Measurements from ENCODE around the gene ANXA3.
"Not testable (repeated sequence)": the region's sequence is repeated elsewhere in the genome, so short reads cannot be mapped to it uniquely, and the experiment has no call there.

ANXA3 gene

GRCh38 chr4:78543424-78544125 is 8.0 kb upstream of the ANXA3 start:
- no peak for DNase-seq (ENCODE audit: low spot score)

DNA sequence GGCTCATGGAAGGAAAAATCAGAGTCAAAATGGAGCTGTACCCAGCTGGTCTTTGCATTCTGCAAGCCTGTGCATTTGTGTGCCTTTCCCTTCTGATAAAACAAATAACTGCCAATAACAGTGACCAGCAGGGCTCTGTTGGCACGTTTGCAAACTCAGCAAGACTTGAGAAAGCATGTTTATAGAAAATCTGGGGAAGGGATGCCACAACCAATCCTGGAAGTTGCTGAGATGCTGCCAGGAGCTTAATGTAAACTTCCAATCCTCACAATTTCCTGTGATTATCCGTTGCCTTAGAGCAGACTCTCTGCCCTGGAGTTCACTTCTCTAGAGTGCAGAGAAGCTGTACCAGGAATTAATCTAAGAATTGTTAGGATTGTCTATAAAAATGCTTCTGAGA is 6.9 kb upstream of the ANXA3 start:
- no peak for DNase-seq (ENCODE audit: low spot score)

DNA sequence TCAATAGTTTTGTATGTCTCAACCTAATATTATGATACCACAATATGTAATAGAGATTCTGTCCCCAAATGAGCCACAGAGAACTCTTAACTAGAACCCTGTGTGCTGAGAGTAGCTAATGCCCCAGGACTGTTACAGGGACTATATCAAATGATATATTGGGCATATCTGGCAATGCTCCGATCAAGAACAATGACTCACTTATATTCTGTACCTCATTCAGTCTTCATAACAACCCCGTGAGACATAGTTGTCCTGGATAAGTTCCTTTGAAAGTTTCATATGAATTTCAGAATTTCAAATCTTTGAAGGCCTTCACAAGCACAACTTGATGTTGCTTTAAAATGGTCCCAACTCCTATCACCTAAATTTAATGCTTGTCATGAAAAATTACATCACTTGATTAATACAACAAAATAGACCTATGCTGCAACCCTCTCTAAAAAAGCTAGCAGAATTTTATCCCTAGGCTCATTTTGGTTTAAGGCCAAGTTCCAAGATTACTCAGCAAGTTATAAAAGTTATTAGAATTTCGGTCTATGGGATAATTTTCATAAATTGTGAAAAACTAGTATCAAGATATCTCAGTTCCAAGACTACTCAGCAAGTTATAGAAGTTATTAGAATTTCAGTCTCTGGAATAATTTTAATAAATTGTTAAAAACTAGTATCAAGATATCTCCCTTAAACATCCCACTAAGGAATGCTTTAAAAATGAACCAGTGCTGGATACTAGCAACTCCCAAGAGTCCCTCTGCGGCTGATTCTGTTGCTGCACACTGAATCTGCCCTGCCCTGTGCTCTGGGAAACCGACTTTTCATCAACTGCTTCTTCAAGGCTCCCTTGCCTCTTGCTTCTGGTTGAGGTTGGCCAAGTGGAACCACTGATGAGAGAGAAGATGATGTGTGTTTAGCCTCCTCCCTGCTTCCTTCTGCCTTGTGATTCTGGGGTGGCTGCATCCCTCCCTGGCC is 6.0 kb upstream of the ANXA3 start:
- DNase-seq (ENCODE audit: low spot score), result peak; percentile 41

DNA sequence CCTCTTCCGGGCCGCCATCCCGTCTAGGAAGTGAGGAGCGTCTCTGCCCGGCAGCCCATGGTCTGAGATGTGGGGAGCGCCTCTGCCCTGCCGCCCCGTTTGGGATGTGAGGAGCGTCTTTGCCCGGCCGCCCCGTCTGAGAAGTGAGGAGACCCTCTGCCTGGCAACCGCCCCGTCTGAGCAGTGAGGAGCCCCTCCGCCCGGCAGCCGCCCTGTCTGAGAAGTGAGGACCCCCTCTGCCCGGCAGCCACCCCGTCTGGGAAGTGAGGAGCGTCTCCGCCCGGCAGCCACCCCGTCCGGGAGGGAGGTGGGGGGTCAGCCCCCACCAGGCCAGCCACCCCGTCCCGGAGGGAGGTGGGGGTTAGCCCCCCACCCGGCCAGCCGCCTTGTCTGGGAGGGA is 3.7 kb upstream of the ANXA3 start:
- DNase-seq (ENCODE audit: low spot score), result not testable (repeated sequence)

DNA sequence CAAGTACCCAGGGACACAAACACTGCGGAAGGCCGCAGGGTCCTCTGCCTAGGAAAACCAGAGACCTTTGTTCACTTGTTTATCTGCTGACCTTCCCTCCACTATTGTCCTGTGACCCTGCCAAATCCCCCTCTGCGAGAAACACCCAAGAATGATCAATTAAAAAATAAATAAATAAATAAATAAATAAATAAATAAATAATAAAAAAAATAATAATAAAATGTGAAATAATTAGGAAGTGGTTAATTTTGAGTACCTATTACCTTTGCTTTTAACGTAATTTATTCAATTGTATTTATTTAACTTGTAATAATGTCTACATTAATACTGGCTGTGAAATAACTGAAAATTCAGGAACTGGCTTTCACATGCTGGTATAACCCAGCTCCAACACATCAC is 2.7 kb upstream of the ANXA3 start:
- not testable (repeated sequence) for DNase-seq (ENCODE audit: low spot score)

DNA sequence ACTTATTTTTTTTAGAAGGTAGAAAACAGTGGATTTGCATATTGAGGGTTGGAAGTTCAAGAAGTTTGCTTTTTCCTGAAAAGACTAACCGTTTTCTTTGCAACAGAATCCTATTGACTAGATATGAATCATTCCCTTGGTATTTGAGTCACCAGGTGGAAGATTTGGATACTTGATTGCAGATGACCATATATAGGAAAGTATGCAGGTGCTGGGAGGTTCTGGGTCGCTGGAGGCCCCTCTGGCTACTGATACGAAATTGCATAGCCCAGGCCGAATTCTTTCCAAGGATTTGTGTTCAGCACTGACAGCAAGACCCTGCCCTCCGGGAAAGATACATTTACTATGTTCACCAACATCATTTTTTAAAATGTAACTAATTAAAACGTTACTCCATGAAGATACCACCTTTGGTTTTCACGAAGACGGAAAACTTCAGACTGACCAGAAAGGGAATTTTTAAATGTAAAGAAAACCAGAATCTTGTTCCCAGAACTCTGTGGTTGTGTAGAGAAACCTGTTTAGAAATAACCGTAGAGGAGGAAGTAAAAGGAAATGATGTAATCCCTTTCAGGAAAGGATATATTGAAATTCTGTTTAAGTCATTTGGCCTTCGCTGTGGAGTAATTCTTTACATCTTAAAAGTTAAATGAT is 946 bp downstream of the ANXA3 start:
- no peak for DNase-seq (ENCODE audit: low spot score)

- no peak for DNase-seq (ENCODE audit: low spot score)
Observed at GRCh38 chr4:78553043-78553396, 1.4 kb downstream of the ANXA3 start.

- no peak for DNase-seq (ENCODE audit: low spot score)
Observed at GRCh38 chr4:78553529-78554060, 2.0 kb downstream of the ANXA3 start.

GRCh38 chr4:78556665-78557064 is 5.1 kb downstream of the ANXA3 start:
- no peak for DNase-seq (ENCODE audit: low spot score)

DNA sequence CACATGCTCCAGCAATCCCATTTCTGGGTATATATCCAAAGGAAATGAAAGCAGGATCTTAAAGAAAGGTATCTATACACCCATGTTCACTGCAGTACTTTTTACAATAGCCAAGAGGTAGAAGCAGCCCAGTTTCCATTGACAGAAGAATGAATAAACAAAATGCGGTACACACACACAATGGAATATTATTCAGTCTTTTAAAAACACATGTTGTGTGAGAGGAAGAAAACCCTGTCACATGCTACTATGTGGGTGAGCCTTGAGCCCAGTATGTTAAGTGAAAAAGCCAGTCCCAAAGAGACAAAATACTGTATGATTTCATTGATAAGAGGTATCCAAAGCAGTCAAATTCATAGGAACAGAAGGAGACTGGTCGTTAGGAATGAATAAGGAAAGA is 6.3 kb downstream of the ANXA3 start:
- DNase-seq (ENCODE audit: low spot score), result no peak

DNA sequence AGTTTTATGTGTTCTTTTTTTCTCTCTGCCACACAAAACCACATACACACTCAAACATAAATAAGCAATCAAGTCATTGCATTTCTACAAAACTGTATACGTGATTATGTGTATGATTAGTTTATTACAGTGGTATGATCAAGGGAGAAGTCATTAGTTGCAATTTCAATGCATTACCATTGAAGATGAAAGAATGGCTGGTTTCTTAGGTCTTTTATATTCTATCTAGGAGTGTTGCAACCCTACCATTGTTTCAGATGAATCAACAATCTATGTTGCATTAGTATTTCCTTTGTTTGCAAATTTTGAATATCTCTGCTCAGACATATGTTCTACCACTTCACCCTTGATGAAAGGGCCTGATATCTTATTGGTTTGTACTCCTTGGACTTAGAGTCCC is 6.8 kb downstream of the ANXA3 start:
- DNase-seq (ENCODE audit: low spot score), result no peak

DNA sequence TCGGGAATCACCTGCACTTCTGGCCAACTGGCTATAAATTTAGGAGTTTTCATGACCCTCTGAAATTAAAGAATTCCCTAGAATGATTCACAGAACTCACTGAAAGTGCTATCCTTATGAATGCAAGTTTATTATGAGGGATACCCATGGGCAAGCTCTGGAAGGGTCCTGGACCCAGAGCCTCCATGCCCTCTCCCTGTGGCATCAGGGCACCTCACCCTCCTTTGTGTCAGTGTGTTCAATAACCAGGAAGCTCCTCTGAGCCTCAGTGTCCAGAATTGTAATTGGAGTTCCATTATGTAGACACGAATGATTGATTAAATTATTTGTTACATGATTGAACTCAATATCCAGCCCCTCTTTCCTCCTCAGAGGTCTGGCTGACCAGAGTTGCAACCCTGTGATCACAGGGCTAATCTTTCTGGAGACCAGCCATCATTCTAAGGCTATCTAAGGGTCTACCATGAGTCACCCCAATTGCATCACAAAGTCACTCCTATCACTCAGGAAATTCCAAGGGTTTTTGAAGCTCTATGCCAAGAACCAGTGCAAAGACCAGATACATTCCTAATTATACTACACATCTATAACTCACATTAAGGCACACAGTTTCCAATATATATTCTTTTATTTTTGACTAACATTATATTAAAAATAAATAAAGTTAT is 8.9 kb downstream of the ANXA3 start:
- DNase-seq (ENCODE audit: low spot score), result peak; percentile 43

DNA sequence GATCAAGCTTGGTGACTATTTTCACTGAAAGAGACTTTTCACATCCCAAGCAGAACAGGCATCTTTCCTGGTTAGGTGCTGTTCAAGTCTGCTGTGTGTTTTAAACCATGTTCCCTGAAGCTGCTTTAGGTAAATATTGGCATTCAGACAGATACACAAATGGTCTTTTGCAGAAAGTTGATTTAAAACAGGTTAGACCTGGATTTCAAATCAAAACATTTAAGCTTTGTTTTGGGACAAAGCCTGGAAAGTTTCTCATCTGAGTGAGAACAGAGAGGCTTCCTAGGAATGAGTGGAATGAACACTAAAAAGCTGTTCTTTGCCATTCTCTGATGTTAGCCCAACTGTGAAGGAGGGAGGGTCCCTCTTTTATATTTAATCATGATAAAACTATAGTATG is 10.1 kb downstream of the ANXA3 start:
- DNase-seq (ENCODE audit: low spot score), result no peak

- DNase-seq (ENCODE audit: low spot score), result no peak
Observed at GRCh38 chr4:78562687-78563086, 11.1 kb downstream of the ANXA3 start.

- DNase-seq (ENCODE audit: low spot score), result peak; percentile 45
Observed at GRCh38 chr4:78565971-78566372, 14.4 kb downstream of the ANXA3 start.

DNA sequence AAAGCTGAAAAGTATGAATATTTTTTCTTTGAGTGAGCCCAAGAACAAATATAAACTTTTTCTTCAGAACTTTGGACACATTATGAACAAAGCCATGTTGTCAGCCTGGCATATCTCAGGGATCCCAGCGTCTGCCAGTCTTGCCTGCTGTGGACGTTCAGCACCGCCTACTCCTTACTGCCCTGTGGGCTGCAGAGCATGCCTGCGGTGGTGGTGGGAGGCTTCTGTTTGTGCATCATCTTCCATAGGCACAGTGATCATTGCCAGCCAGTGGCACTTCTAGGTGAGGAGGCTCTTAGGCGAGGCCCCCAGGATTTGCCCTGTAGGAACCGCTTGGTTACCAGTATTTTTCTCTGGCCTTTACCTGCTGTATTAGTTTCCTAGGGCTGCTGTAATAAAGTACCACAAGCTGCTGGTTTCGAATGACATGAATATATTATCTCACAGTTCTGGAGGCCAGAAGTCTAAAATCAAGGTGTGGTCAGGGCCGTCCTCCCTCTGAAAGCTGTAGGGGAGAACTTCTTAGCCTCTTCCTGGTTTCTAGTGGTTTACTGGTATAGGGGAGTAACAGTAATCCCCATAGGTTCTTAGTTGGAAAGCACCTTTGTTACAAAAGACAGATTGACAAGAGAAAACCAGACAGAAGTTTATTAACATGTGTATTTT is 15.4 kb downstream of the ANXA3 start:
- DNase-seq (ENCODE audit: low spot score), result no peak

GRCh38 chr4:78567500-78568060 is 16.0 kb downstream of the ANXA3 start:
- no peak for DNase-seq (ENCODE audit: low spot score)

DNA sequence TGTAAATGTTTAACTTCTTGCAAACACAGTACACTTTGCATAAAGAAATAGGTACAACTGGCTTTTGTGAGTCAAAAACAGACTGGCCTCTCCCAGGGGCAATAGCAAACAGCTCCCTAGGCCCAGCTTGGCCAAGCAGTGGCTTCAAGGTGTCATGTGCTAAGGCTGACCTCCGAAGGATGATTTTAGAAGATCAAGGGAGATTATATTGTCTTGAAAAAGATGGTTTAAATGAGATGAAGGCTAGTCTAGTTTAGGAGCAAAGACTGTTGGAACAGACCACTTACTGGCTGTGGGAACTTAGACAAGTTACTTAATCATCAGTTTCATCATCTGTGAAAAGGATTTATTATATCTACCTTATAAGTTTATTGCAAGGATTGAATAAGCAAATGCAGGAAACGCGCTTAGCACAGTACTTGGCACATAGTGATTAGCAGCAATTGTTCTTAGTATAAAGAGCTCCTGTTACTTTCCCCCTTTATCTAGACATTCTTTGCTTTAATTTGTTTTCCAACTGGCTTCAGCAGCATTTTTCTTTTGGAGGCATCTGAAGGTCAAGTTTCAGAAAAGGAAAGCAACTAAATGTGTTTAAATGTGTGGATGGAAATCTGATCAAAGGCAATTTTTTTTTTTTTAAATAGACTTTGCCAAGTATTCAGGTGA is 17.2 kb downstream of the ANXA3 start:
- DNase-seq (ENCODE audit: low spot score), result no peak

DNA sequence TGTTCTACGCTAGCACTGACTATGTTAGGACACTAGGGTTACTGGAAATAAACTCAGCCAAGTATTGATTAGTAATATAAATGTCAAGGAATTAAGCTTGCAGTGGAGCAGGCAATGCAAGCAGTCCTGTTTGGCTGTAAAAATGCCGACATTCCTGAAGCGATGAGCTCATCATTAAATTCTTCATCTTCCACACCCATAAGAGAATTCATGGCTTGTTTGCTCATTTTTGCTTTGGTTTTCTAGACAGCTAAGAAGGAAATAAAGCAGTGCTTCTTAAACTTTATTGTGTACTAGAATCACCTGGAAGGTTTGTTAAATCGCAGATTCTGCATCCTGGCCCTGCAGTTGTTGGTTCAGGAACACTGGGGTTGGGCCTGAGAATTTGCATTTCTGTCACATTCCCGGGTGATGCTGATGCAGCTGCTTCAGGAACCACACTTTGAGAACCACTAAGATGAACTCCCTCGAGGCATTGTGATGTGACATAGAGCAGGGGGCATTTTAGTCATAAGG is 17.8 kb downstream of the ANXA3 start:
- DNase-seq (ENCODE audit: low spot score), result peak; percentile 43

DNA sequence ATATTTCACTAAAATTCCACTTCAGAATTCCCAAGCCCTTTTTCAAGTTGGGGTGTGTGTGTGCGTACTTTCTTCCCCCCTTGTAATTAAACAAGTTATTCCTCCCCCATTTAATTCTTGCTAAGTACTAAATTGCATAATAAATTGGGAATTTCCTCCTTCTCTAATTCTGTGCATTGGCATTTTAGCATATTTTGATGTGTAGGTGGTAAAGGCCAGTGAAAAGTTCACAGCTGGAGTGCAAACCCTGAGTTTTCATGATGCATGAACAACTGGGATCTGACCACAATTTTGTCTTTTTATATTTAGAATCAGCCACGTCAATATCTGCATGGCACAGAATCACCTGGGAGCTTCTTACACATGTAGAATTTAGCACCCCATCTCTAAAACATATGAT is 18.5 kb downstream of the ANXA3 start:
- DNase-seq (ENCODE audit: low spot score), result no peak
